HAP-1 (cell line): Measurements from ENCODE around the gene CACNB2.

Experiments used
- DNase-seq, 2 experiments: peaks; one replicate each; pipeline ENCODE4 v3.0.0-alpha.2; 2016 to 2020; ENCODE audit warnings: low spot score in 2 of 2
- H3K27me3 ChIP-seq: fragments of 250-450 bp; sonication (Bioruptor Pico); 2 replicates; pipeline ENCODE4 v1.5.1; 2020; ENCODE audit warnings: low read depth, mild to moderate bottlenecking, moderate library complexity
- H3K36me3 ChIP-seq: fragments of 250-450 bp; sonication (Bioruptor Pico); replicated peaks from 2 replicates; pipeline ENCODE4 v1.5.1; 2020; ENCODE audit warnings: mild to moderate bottlenecking
- H3K4me1 ChIP-seq: fragments of 250-450 bp; sonication (Bioruptor Pico); 2 replicates; pipeline ENCODE4 v1.5.1; 2020; ENCODE audit warnings: mild to moderate bottlenecking
- H3K4me3 ChIP-seq: fragments of 250-450 bp; sonication (Bioruptor Pico); 2 replicates; pipeline ENCODE4 v1.5.1; 2020; ENCODE audit warnings: mild to moderate bottlenecking, moderate library complexity
- H3K9me3 ChIP-seq: fragments of 250-450 bp; sonication (Bioruptor Pico); 2 replicates; pipeline ENCODE4 v1.5.1; 2020; ENCODE audit warnings: mild to moderate bottlenecking, moderate library complexity
- in situ Hi-C: fragments of 300-500 bp; cut with MboI; formaldehyde crosslinking; loops from 3 replicates; pipeline ENCODE4 v1.14.3; 2020; ENCODE audit warnings: low sequenced_read_pairs, inconsistent platforms, mixed read lengths

The CACNB2 gene

GRCh38 chr10:18140149-18140956, at the start of gene CACNB2:
CACNB2 (plus strand) TSS chr10:18140424.
- Histone ChIP-seq H3K27me3 (no peaks in the 10 kb centered on the region), H3K4me1 (peaks cover 38% of the 10 kb centered on the region), H3K36me3 (no peaks in the 10 kb centered on the region), H3K9me3 (no peaks in the 10 kb centered on the region), H3K4me3 (peak within 1 kb of the TSS; percentile 60)
- in situ Hi-C loops, result loop anchor here (5.0 to 25.0 kb wide), 2 partner anchors 62 to 528 kb away; partner anchors contain the start of gene HACD1
- peak; percentile 54 to 80 for DNase-seq

DNA sequence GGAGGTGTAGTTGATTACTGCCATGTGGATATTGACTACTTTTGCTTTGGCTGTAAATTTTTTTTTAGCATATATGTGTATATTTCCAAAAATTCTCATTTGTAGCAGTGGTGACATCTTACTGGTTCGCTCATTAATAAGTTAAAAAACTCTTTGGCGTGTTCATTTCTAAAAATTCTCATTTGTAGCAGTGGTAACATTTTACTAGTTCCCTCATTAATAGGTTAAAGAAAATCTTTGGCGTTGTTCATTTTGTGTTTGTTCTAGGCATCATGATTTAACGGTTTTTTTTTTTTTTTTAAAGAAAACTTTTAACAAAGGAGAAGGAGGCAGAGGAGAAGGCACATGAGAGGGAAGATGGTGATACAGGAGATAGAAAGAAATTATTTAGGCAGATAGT, 45.9 kb upstream of the CACNB2 start:
- no peak for DNase-seq
- Histone ChIP-seq H3K9me3 (no peaks in the 10 kb centered on the region), H3K4me3 (no peak overlapping the region), H3K36me3 (no peaks in the 10 kb centered on the region), H3K27me3 (no peaks in the 10 kb centered on the region), H3K4me1 (peaks cover 9% of the 10 kb centered on the region; the same call in 1 of the 2 replicates)
- in situ Hi-C loops, result no loop called here

GRCh38 chr10:18094793-18095192, 45.4 kb upstream of the CACNB2 start:
- no peaks in the 10 kb centered on the region for H3K27me3 ChIP-seq
- H3K36me3 ChIP-seq, result no peaks in the 10 kb centered on the region
- no peak for DNase-seq
- H3K4me3 ChIP-seq, result no peak overlapping the region
- in situ Hi-C loops, result no loop called here
- peaks cover 9% of the 10 kb centered on the region; the same call in 1 of the 2 replicates for H3K4me1 ChIP-seq
- no peaks in the 10 kb centered on the region for H3K9me3 ChIP-seq

- no peaks in the 10 kb centered on the region for H3K27me3 ChIP-seq
- no peaks in the 10 kb centered on the region for H3K9me3 ChIP-seq
- DNase-seq, result no peak
- in situ Hi-C loops, result no loop called here
- no peaks in the 10 kb centered on the region for H3K36me3 ChIP-seq
- peaks cover 9% of the 10 kb centered on the region; the same call in 1 of the 2 replicates for H3K4me1 ChIP-seq
- H3K4me3 ChIP-seq, result no peak overlapping the region
Observed at GRCh38 chr10:18097524-18097923, 42.7 kb upstream of the CACNB2 start.

- in situ Hi-C loops, result no loop called here
- no peak overlapping the region for H3K4me3 ChIP-seq
- no peaks in the 10 kb centered on the region for H3K27me3 ChIP-seq
Observed at GRCh38 chr10:18098201-18098600, 42.0 kb upstream of the CACNB2 start.

GRCh38 chr10:18099415-18099814, 40.8 kb upstream of the CACNB2 start:
- Histone ChIP-seq H3K27me3 (no peaks in the 10 kb centered on the region), H3K4me1 (peaks cover 16% of the 10 kb centered on the region), H3K36me3 (no peaks in the 10 kb centered on the region), H3K4me3 (no peak overlapping the region), H3K9me3 (no peaks in the 10 kb centered on the region)
- DNase-seq, result no peak
- in situ Hi-C loops, result no loop called here

More at GRCh38 chr10:18098201-18098600, 42.0 kb upstream of the CACNB2 start:
- no peaks in the 10 kb centered on the region for H3K9me3 ChIP-seq
- no peak for DNase-seq
- H3K36me3 ChIP-seq, result no peaks in the 10 kb centered on the region
- peaks cover 9% of the 10 kb centered on the region; the same call in 1 of the 2 replicates for H3K4me1 ChIP-seq

GRCh38 chr10:18100669-18101068, 39.6 kb upstream of the CACNB2 start:
- Histone ChIP-seq H3K36me3 (no peaks in the 10 kb centered on the region), H3K4me3 (no peak overlapping the region), H3K4me1 (peaks cover 16% of the 10 kb centered on the region), H3K27me3 (no peaks in the 10 kb centered on the region), H3K9me3 (no peaks in the 10 kb centered on the region)
- no peak for DNase-seq
- in situ Hi-C loops, result no loop called here

- Histone ChIP-seq H3K27me3 (no peaks in the 10 kb centered on the region), H3K4me1 (peaks cover 10% of the 10 kb centered on the region), H3K36me3 (no peaks in the 10 kb centered on the region), H3K9me3 (no peaks in the 10 kb centered on the region), H3K4me3 (no peak overlapping the region)
- DNase-seq, result no peak
- in situ Hi-C loops, result no loop called here
Observed at GRCh38 chr10:18102404-18102803, 37.8 kb upstream of the CACNB2 start.

GRCh38 chr10:18104223-18104872, 35.9 kb upstream of the CACNB2 start:
- Histone ChIP-seq H3K9me3 (no peaks in the 10 kb centered on the region), H3K4me1 (peaks cover 8% of the 10 kb centered on the region), H3K4me3 (no peak overlapping the region), H3K36me3 (no peaks in the 10 kb centered on the region), H3K27me3 (no peaks in the 10 kb centered on the region)
- peak; percentile 53 to 84 for DNase-seq
- in situ Hi-C loops, result no loop called here

DNA sequence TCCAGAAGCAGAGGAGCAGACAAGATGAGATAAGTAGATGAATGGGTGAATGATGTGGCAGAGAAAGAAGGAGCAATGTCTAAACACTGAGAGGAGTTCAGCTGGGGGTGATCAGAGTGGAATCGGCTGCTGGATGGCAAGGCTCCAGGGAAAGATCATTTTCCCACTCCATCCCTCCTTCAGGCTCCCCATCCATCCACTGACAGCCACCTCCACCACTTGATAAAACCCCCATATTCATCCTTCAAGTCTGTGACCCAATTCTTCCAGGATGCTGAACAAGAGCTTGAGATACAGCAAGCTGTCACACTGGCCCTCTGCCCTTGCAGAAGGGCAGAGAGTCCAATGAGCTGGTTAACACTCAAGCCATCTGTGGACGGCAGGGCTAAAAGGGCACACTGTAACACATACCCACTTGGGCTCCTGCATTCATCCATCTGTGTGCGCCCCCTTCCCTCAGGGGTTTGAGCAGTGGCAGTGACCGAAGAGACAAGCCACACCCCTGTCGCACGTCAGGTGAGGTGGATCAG, 30.8 kb upstream of the CACNB2 start:
- in situ Hi-C loops, result no loop called here
- Histone ChIP-seq H3K4me1 (no peaks in the 10 kb centered on the region; the same call in none of the 2 replicates), H3K27me3 (no peaks in the 10 kb centered on the region), H3K36me3 (no peaks in the 10 kb centered on the region), H3K4me3 (no peak overlapping the region), H3K9me3 (no peaks in the 10 kb centered on the region)
- no peak for DNase-seq

GRCh38 chr10:18113881-18114280, 26.3 kb upstream of the CACNB2 start:
- Histone ChIP-seq H3K9me3 (no peaks in the 10 kb centered on the region), H3K27me3 (no peaks in the 10 kb centered on the region), H3K4me3 (no peak overlapping the region), H3K4me1 (peaks cover 4% of the 10 kb centered on the region; the same call in 1 of the 2 replicates), H3K36me3 (no peaks in the 10 kb centered on the region)
- no peak for DNase-seq
- in situ Hi-C loops, result no loop called here

- peaks cover 10% of the 10 kb centered on the region for H3K4me1 ChIP-seq
- H3K27me3 ChIP-seq, result no peaks in the 10 kb centered on the region
- peaks cover 2% of the 10 kb centered on the region; the same call in 1 of the 2 replicates for H3K9me3 ChIP-seq
- in situ Hi-C loops, result no loop called here
- DNase-seq, result no peak
- H3K4me3 ChIP-seq, result no peak overlapping the region
- H3K36me3 ChIP-seq, result no peaks in the 10 kb centered on the region
Observed at GRCh38 chr10:18117276-18117675, 22.9 kb upstream of the CACNB2 start.

DNA sequence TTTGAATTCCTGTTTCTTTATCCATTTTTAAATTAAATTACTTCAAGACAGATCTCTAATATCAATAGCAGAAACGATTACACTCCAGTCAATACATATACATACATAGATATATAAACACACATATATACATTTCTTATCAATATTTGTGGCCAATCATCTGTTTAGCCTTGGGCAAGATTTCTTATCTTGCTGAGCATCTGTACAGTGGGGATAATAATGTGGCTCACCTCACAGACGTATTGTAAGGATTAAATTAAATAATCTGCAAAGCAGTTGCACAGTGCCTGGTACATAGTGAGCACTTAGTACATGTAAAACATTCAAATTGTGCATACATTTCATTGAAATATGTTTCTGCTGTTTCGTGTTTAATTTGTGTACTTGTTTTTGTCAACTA, 17.5 kb upstream of the CACNB2 start:
- in situ Hi-C loops, result no loop called here
- H3K27me3 ChIP-seq, result no peaks in the 10 kb centered on the region
- no peak overlapping the region for H3K4me3 ChIP-seq
- H3K4me1 ChIP-seq, result peaks cover 14% of the 10 kb centered on the region
- no peaks in the 10 kb centered on the region for H3K36me3 ChIP-seq
- DNase-seq, result no peak
- peaks cover 2% of the 10 kb centered on the region; the same call in 1 of the 2 replicates for H3K9me3 ChIP-seq

DNA sequence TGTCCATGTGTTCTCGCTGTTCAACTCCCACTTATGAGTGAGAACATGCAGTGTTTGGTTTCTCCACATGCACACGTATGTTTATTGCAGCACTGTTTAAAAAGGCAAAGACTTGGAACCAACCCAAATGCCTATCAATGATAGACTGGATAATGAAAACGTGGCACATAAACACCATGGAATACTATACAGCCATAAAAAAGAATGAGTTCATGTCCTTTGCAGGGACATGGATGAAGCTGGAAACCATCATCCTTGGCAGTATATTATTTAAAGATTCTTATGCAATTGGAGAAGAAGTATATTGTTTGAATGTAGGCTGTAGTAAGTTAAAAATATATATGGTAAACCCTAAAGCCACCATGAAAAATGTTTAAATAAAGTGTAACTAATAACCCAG, 7.2 kb upstream of the CACNB2 start:
- H3K27me3 ChIP-seq, result no peaks in the 10 kb centered on the region
- DNase-seq, result no peak
- no peak overlapping the region for H3K4me3 ChIP-seq
- peaks cover 43% of the 10 kb centered on the region for H3K4me1 ChIP-seq
- in situ Hi-C loops, result loop anchor here (25.0 kb wide), 1 partner anchor 521 kb away; the partner anchor contains the start of gene HACD1
- no peaks in the 10 kb centered on the region for H3K36me3 ChIP-seq
- no peaks in the 10 kb centered on the region for H3K9me3 ChIP-seq
